OCI-M2 (cell line): Measurements from ENCODE around the gene CYP1A2.
"Not testable (repeated sequence)": the region's sequence is repeated elsewhere in the genome, so short reads cannot be mapped to it uniquely, and the experiment has no call there.

ENCODE experiments used
- DNase-seq: peaks from one replicate; lab custom pipeline; 2025; ENCODE audit not compliant: unreplicated experiment; lab: John Stamatoyannopoulos, UW

Gene CYP1A2

GRCh38 chr15:74738239-74738638 is 10.4 kb upstream of the CYP1A2 start:
- DNase-seq: not testable (repeated sequence)

- DNase-seq: no peak
Observed at GRCh38 chr15:74742422-74742821, 6.2 kb upstream of the CYP1A2 start.

DNA sequence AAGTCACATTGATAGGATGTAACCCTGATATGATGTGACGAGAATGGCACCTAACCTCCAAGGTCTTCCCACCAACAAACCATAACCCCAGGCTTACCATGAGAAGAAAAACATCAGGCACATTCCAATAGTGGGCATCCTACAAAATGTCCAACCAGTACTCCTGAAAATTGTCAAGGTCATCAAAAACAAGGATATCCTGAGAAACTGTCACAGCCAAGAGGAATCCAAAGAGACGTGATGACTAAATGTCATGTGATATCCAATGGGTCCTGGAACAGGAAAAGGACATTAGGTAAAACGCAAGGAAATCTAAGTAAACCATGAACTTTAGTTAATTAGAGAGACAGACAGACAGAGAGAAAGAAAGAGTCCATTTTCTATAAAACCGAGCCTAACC is 2.3 kb upstream of the CYP1A2 start:
- no peak for DNase-seq

GRCh38 chr15:74749832-74750231 is 1.2 kb downstream of the CYP1A2 start:
- no peak for DNase-seq

- no peak for DNase-seq
Observed at GRCh38 chr15:74750751-74751150, 2.1 kb downstream of the CYP1A2 start.

DNA sequence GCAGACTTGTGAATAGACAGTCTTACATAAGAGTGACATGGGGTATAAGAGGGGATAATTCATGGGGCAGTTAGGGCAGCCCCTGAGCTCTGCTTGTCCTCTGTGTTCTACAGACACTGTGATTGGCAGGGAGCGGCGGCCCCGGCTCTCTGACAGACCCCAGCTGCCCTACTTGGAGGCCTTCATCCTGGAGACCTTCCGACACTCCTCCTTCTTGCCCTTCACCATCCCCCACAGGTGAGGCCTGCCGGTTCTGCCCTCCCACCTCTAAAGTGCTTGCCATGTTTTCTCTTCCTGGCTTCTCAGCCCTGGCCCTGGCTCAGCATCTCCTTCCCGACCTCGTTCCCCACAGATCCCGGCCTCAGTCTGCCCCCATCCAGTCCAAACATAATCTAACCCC is 3.4 kb downstream of the CYP1A2 start:
- DNase-seq: no peak

GRCh38 chr15:74752531-74752930 is 3.9 kb downstream of the CYP1A2 start:
- no peak for DNase-seq

GRCh38 chr15:74754593-74755215 is 6.1 kb downstream of the CYP1A2 start:
- DNase-seq: no peak

GRCh38 chr15:74758736-74759135 is 10.1 kb downstream of the CYP1A2 start:
- DNase-seq: no peak

- no peak for DNase-seq
Observed at GRCh38 chr15:74762791-74763150, 14.1 kb downstream of the CYP1A2 start.

GRCh38 chr15:74763416-74763815 is 14.8 kb downstream of the CYP1A2 start:
- no peak for DNase-seq

GRCh38 chr15:74767167-74768098 is 18.8 kb downstream of the CYP1A2 start:
- DNase-seq: no peak

GRCh38 chr15:74768099-74768770 is 19.6 kb downstream of the CYP1A2 start:
- no peak for DNase-seq

- DNase-seq: no peak
Observed at GRCh38 chr15:74768771-74769342, 20.2 kb downstream of the CYP1A2 start.

GRCh38 chr15:74769463-74770025 is 20.9 kb downstream of the CYP1A2 start:
- no peak for DNase-seq

DNA sequence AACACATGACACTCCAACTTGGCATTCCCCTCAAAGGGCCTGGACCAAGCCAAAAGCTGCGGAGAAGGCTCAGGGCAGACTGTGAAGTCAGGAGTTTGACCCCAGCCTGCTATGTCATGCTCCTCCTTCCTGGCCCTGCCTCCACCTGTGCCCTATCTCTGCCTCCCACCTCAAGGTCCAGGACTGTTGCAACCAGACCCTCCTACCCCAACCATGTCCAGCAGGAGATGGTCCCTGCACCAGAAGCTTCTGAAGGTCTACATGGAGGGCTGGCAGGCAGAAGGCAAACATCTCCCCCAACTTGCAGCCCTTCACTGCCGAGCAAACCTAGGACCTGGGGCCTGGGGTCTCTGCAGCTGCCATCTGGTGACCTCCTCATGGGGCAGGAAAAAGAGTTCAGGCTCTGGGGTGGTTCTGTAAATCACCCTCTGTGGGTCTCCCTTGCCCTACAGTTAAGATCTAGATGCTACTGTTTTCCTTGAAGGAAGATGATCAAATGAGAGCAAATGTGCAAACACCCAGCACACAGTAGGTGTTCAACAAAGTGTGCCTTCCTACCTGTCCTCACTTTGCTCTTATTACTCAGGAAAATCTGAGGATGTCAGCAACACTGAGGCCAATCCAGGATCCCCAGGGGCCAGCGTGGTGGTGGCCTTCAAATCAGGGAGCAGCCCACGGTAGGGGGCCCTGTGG is 21.7 kb downstream of the CYP1A2 start:
- no peak for DNase-seq

- DNase-seq: no peak
Observed at GRCh38 chr15:74773329-74773728, 24.7 kb downstream of the CYP1A2 start.

DNA sequence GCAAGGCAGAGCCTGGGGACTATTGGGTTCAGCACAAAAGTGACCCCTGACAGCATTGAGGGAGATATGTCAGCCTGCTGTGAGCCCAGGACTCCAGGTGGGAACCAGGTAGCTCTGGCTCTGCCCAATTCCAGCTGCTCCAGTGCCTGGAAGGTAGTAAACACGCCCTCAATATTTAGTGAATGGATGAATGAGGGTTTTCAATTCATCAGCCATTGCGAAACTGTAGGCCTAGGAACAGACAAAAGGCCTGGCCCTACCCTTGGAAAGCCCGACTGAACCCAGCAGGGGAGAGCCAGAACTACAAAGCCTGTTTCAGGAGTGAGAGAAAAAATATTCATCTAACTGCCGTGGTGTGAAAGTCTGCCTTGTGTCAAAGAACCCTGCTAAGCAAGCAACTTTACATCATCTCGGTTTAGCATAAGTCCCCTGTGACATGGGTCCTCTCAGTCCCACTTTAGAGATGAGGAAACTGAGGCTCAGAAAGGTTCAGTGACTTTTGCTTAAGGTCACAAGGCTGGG is 25.1 kb downstream of the CYP1A2 start:
- DNase-seq: no peak

- no peak for DNase-seq
Observed at GRCh38 chr15:74775132-74775562, 26.5 kb downstream of the CYP1A2 start.

DNA sequence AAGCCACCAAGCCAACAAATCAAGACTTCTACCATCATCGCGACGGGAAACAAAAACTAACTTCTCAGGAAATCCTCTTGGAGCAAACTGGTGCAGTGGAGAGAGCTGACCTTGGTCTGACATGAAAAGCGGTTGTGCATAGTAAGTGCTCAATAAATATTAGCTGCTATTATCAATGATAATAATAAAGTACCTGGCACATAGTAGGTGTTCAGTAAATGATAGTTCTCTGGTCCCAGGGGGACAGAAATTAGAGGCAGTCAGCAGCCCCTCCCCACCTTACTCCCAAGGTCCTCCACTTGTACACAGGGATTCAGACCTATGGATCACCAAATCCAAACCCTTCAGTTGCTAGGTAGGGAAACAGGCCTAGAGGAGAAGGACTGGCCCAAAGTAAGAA is 27.2 kb downstream of the CYP1A2 start:
- no peak for DNase-seq
